ENCODE data around the gene STON2. TPM values are rescaled to one million over a fixed set of nuclear protein-coding genes. Genes with fewer than 3 reads are reported as not detected.
"Not testable (repeated sequence)": the region's sequence is repeated elsewhere in the genome, so short reads cannot be mapped to it uniquely, and the experiment has no call there.

The STON2 gene
- total and polyA plus RNA-seq, 4 experiments from 2014 or later, result not detected

- H3K27me3 Mint-ChIP-seq, result peaks cover 2 to 7% of the 10 kb centered on the region in 2 donors
- H3K9me3 Mint-ChIP-seq, result peaks cover 0 to 2% (median 0%) of the 10 kb centered on the region in 8 donors
- Histone ChIP-seq H3K9me3 (ENCODE audit: control insufficient read depth in 1 of 2, low read length in 2 of 2) (no peaks in the 10 kb centered on the region), H3K36me3 (ENCODE audit: insufficient read depth, low read length) (no peaks in the 10 kb centered on the region), H3K4me3 (ENCODE audit: low read length in 2 of 2) (no peak overlapping the region), H3K27me3 (ENCODE audit: insufficient read depth, low read length) (no peaks in the 10 kb centered on the region), H3K4me1 (ENCODE audit: insufficient read depth, low read length) (no peaks in the 10 kb centered on the region), H3K27ac (ENCODE audit: low read depth, low read length) (no peak overlapping the region)
- POLR2A ChIA-PET (ENCODE audit: partially characterized antibody), result no interaction called here
- H3K4me1 Mint-ChIP-seq, result no peaks in the 10 kb centered on the region
- H3K4me3 Mint-ChIP-seq, result no peak overlapping the region
- H3K27ac Mint-ChIP-seq, result no peak overlapping the region
- CTCF ChIA-PET (ENCODE audit: partially characterized antibody), result interaction anchor here (1.3 to 1.5 kb wide), 2 partner anchors 9 to 19 kb away, joined by 3 read pairs; no protein-coding TSS in a partner anchor
- intact Hi-C loops (cut with micrococcal nuclease), result no loop called here
- H3K36me3 Mint-ChIP-seq, result no peaks in the 10 kb centered on the region
- DNase-seq, result no peak
Observed at GRCh38 chr14:81252278-81252677, 147.8 kb downstream of the STON2 start.

GRCh38 chr14:81247271-81247766 is 152.8 kb downstream of the STON2 start:
- H3K36me3 ChIP-seq (ENCODE audit: insufficient read depth, low read length), result no peaks in the 10 kb centered on the region
- Mint-ChIP-seq H3K4me1 (no peaks in the 10 kb centered on the region), H3K9me3 (peaks cover 0 to 27% (median 16%) of the 10 kb centered on the region in 8 donors), H3K27me3 (peaks cover 0 to 6% of the 10 kb centered on the region in 2 donors), H3K4me3 (no peak overlapping the region), H3K36me3 (no peaks in the 10 kb centered on the region), H3K27ac (no peak overlapping the region)
- no peak overlapping the region for H3K27ac ChIP-seq (ENCODE audit: low read depth, low read length)
- intact Hi-C loops (cut with micrococcal nuclease), result no loop called here
- H3K27me3 ChIP-seq (ENCODE audit: insufficient read depth, low read length), result no peaks in the 10 kb centered on the region
- H3K9me3 ChIP-seq (ENCODE audit: control insufficient read depth in 1 of 2, low read length in 2 of 2), result no peaks in the 10 kb centered on the region
- no peak for DNase-seq
- POLR2A ChIA-PET (ENCODE audit: partially characterized antibody), result no interaction called here
- no peak overlapping the region for H3K4me3 ChIP-seq (ENCODE audit: low read length in 2 of 2)
- CTCF ChIA-PET (ENCODE audit: partially characterized antibody), result interaction anchor here (0.5 kb wide), 1 partner anchor 23 kb away, joined by 4 read pairs; no protein-coding TSS in a partner anchor
- H3K4me1 ChIP-seq (ENCODE audit: insufficient read depth, low read length), result no peaks in the 10 kb centered on the region

DNA sequence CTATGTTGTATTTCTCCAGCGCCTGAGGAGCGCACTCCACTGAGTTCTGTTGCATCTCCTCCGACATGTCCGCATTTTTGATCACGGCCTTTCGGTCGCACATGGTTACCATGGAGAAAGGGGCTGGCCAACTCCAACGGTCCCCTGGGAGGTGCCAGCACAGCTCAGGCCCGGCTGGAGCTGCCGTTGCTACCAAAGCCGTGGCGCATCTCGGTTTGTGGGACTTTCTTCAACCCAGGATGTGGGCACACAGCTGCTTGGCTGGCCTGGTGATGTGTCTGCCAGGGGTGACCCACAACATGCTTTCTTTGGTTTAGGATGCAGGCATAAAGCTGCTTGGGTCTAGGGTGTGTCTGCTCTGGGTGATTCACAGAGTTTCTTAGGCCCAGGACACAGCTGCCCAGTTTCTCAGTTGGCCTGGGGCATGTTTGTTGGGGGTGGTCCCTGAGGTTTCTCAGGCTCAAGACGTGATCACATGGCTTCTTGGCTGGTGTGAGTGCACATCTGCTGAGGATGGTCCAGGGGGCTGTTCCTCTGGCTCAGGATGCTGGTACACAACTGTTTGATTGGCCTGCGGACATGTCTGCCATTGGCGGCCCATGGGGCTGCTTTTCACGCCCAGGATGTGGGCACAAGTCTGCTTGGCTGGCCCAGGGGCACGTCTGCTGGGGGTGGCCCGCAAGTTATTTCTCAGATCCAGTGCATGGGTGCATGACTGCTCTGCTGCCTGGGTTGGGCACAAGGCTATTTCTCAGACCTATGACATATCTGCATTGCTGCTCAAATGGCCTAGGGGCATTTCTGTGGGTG is 153.5 kb downstream of the STON2 start:
- Mint-ChIP-seq H3K9me3 (peaks cover 0 to 30% (median 17%) of the 10 kb centered on the region in 8 donors), H3K4me1 (no peaks in the 10 kb centered on the region), H3K36me3 (no peaks in the 10 kb centered on the region), H3K27ac (no peak overlapping the region), H3K27me3 (peaks cover 0 to 3% of the 10 kb centered on the region in 2 donors), H3K4me3 (no peak overlapping the region)
- DNase-seq, result no peak
- Histone ChIP-seq H3K4me1 (ENCODE audit: insufficient read depth, low read length) (no peaks in the 10 kb centered on the region), H3K4me3 (ENCODE audit: low read length in 2 of 2) (no peak overlapping the region), H3K36me3 (ENCODE audit: insufficient read depth, low read length) (no peaks in the 10 kb centered on the region), H3K9me3 (ENCODE audit: control insufficient read depth in 1 of 2, low read length in 2 of 2) (no peaks in the 10 kb centered on the region), H3K27me3 (ENCODE audit: insufficient read depth, low read length) (peaks cover 4% of the 10 kb centered on the region), H3K27ac (ENCODE audit: low read depth, low read length) (no peak overlapping the region)
- ChIA-PET POLR2A (ENCODE audit: partially characterized antibody) (no interaction called here), CTCF (ENCODE audit: partially characterized antibody) (no interaction called here)
- intact Hi-C loops (cut with micrococcal nuclease), result no loop called here

DNA sequence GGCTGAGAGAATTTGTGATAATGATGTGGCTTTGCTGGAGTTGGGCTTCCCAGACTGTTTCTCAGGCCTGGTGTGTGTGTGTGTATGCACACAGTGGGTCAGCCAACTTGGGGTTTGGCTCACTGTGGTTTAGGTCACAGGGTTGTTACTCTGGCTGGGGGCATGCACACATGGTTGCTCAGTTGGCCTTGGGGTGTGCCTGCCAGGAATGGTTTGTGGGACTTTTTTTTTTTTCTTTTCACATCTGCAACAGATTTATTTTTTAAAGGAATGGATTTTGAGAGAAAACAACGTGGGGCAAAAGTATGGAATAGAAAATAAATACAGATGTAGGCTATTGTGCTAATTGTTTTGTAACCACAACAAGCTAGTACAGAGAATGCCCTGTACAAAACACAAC is 154.4 kb downstream of the STON2 start:
- POLR2A ChIA-PET (ENCODE audit: partially characterized antibody), result no interaction called here
- H3K36me3 ChIP-seq (ENCODE audit: insufficient read depth, low read length), result no peaks in the 10 kb centered on the region
- no peaks in the 10 kb centered on the region for H3K4me1 ChIP-seq (ENCODE audit: insufficient read depth, low read length)
- intact Hi-C loops (cut with micrococcal nuclease), result no loop called here
- CTCF ChIA-PET (ENCODE audit: partially characterized antibody), result no interaction called here
- H3K9me3 Mint-ChIP-seq, result peaks cover 0 to 30% (median 17%) of the 10 kb centered on the region in 8 donors
- no peak for DNase-seq
- peaks cover 0 to 3% of the 10 kb centered on the region in 2 donors for H3K27me3 Mint-ChIP-seq
- H3K27ac Mint-ChIP-seq, result no peak overlapping the region
- H3K4me1 Mint-ChIP-seq, result no peaks in the 10 kb centered on the region
- H3K4me3 ChIP-seq (ENCODE audit: low read length in 2 of 2), result no peak overlapping the region
- H3K27ac ChIP-seq (ENCODE audit: low read depth, low read length), result no peak overlapping the region
- no peaks in the 10 kb centered on the region for H3K9me3 ChIP-seq (ENCODE audit: control insufficient read depth in 1 of 2, low read length in 2 of 2)
- no peaks in the 10 kb centered on the region for H3K36me3 Mint-ChIP-seq
- peaks cover 4% of the 10 kb centered on the region for H3K27me3 ChIP-seq (ENCODE audit: insufficient read depth, low read length)
- no peak overlapping the region for H3K4me3 Mint-ChIP-seq

GRCh38 chr14:81244431-81244830 is 155.7 kb downstream of the STON2 start:
- H3K27me3 Mint-ChIP-seq; CTCF ChIA-PET (ENCODE audit: partially characterized antibody); H3K27ac Mint-ChIP-seq; H3K4me1 Mint-ChIP-seq; DNase-seq; H3K27me3 ChIP-seq (ENCODE audit: insufficient read depth, low read length); H3K27ac ChIP-seq (ENCODE audit: low read depth, low read length); H3K36me3 ChIP-seq (ENCODE audit: insufficient read depth, low read length); H3K4me1 ChIP-seq (ENCODE audit: insufficient read depth, low read length); POLR2A ChIA-PET (ENCODE audit: partially characterized antibody); H3K4me3 ChIP-seq (ENCODE audit: low read length in 2 of 2); H3K9me3 ChIP-seq (ENCODE audit: control insufficient read depth in 1 of 2, low read length in 2 of 2); H3K4me3 Mint-ChIP-seq; H3K36me3 Mint-ChIP-seq; intact Hi-C loops (cut with micrococcal nuclease): not testable (repeated sequence)
- peaks cover 0 to 30% (median 17%) of the 10 kb centered on the region in 8 donors for H3K9me3 Mint-ChIP-seq

GRCh38 chr14:81243499-81243898 is 156.6 kb downstream of the STON2 start:
- ChIA-PET POLR2A (ENCODE audit: partially characterized antibody) (no interaction called here), CTCF (ENCODE audit: partially characterized antibody) (interaction anchor here (1.4 kb wide), 1 partner anchor 9 kb away, joined by 3 read pairs; no protein-coding TSS in a partner anchor)
- Mint-ChIP-seq H3K4me3 (no peak overlapping the region), H3K27ac (no peak overlapping the region), H3K4me1 (no peaks in the 10 kb centered on the region), H3K27me3 (no peaks in the 10 kb centered on the region), H3K9me3 (peaks cover 0 to 30% (median 17%) of the 10 kb centered on the region in 8 donors), H3K36me3 (no peaks in the 10 kb centered on the region)
- DNase-seq, result no peak
- H3K9me3 ChIP-seq (ENCODE audit: control insufficient read depth in 1 of 2, low read length in 2 of 2), result no peaks in the 10 kb centered on the region
- H3K27ac ChIP-seq (ENCODE audit: low read depth, low read length), result no peak overlapping the region
- peaks cover 4% of the 10 kb centered on the region for H3K27me3 ChIP-seq (ENCODE audit: insufficient read depth, low read length)
- no peaks in the 10 kb centered on the region for H3K4me1 ChIP-seq (ENCODE audit: insufficient read depth, low read length)
- H3K4me3 ChIP-seq (ENCODE audit: low read length in 2 of 2), result no peak overlapping the region
- H3K36me3 ChIP-seq (ENCODE audit: insufficient read depth, low read length), result no peaks in the 10 kb centered on the region
- intact Hi-C loops (cut with micrococcal nuclease), result no loop called here

- H3K4me3 Mint-ChIP-seq; DNase-seq; CTCF ChIA-PET (ENCODE audit: partially characterized antibody); H3K36me3 ChIP-seq (ENCODE audit: insufficient read depth, low read length); H3K4me1 Mint-ChIP-seq; H3K27me3 ChIP-seq (ENCODE audit: insufficient read depth, low read length); H3K36me3 Mint-ChIP-seq; H3K9me3 ChIP-seq (ENCODE audit: control insufficient read depth in 1 of 2, low read length in 2 of 2); H3K9me3 Mint-ChIP-seq; H3K4me3 ChIP-seq (ENCODE audit: low read length in 2 of 2); H3K27me3 Mint-ChIP-seq; H3K4me1 ChIP-seq (ENCODE audit: insufficient read depth, low read length); H3K27ac ChIP-seq (ENCODE audit: low read depth, low read length); POLR2A ChIA-PET (ENCODE audit: partially characterized antibody); intact Hi-C loops (cut with micrococcal nuclease): not testable (repeated sequence)
- H3K27ac Mint-ChIP-seq, result peak overlapping the region in 1 of 7 donors; percentile 14
Observed at GRCh38 chr14:81236849-81237248, 163.3 kb downstream of the STON2 start.
